Activated CD8-positive, alpha-beta T cell treated with anti-CD3 and anti-CD28 coated beads for 36 hours (primary cell): ENCODE results near the gene AGAP2. TPM values are rescaled to one million over a fixed set of nuclear protein-coding genes. Genes with fewer than 3 reads are reported as not detected.

ENCODE experiments used
- ATAC-seq: fragments of 200-7000 bp; cut with Tn5 transposase; one replicate; pipeline ENCODE4 v1.10.0; 2021; ENCODE audit warnings: mild to moderate bottlenecking, moderate library complexity
- CTCF ChIA-PET: fragments of 350-600 bp; sonication (Branson Sonifier 250); formaldehyde crosslinking; loops from one replicate; lab custom pipeline; 2021; ENCODE audit warnings: antibody characterized with exemption; lab: Charles Lee
- POLR2A ChIA-PET: fragments of 350-600 bp; sonication (Branson Sonifier 250); formaldehyde crosslinking; loops from one replicate; lab custom pipeline; 2021; ENCODE audit warnings: antibody characterized with exemption; lab: Charles Lee
- DNase-seq: peaks from one replicate; pipeline ENCODE4 v3.0.0-alpha.2; 2020
- H3K27ac Mint-ChIP-seq: one replicate; pipeline ENCODE4 v1.8.0; 2021; ENCODE audit warnings: mild to moderate bottlenecking, mixed read lengths
- H3K27me3 Mint-ChIP-seq: one replicate; pipeline ENCODE4 v1.8.0; 2021; ENCODE audit warnings: mixed read lengths
- H3K36me3 Mint-ChIP-seq: one replicate; pipeline ENCODE4 v1.8.0; 2021; ENCODE audit warnings: low read depth, mixed read lengths
- H3K4me1 Mint-ChIP-seq: one replicate; pipeline ENCODE4 v1.8.0; 2021; ENCODE audit warnings: low read depth, mixed read lengths
- H3K4me3 Mint-ChIP-seq: one replicate; pipeline ENCODE4 v1.8.0; 2021; ENCODE audit warnings: mild to moderate bottlenecking, moderate library complexity, mixed read lengths
- H3K9me3 Mint-ChIP-seq: one replicate; pipeline ENCODE4 v1.8.0; 2021; ENCODE audit warnings: mixed read lengths
- CTCF ChIP-seq: fragments of 200-600 bp; IDR thresholded peaks from one replicate; pipeline ENCODE4 v1.8.0; 2022; ENCODE audit warnings: antibody characterized with exemption, mild to moderate bottlenecking
- intact Hi-C: fragments of 100-400 bp; cut with micrococcal nuclease; formaldehyde crosslinking; loops from one replicate; pipeline ENCODE4 v1.10.0; 2022
- total RNA-seq, 2 experiments: library from RNA; stranded (reverse); gene quantifications; one replicate each; pipeline ENCODE4 v1.2.3, GENCODE V29; 2021

AGAP2 gene
- total RNA-seq, 2 experiments from 2014 or later, result 22.4 TPM

GRCh38 chr12:57739387-57739786 lies 845 bp upstream of the AGAP2 start:
- ChIA-PET CTCF (interaction anchor here (1.0 to 1.3 kb wide), 2 partner anchors 17 to 156 kb away, joined by 3 read pairs; no protein-coding TSS in a partner anchor), POLR2A (interaction anchor here (2.5 kb wide), 1 partner anchor 17 kb away, joined by 9 read pairs; no protein-coding TSS in a partner anchor)
- TF ChIP-seq CTCF, result no peak
- Mint-ChIP-seq H3K36me3 (peaks cover 14% of the 10 kb centered on the region), H3K9me3 (no peaks in the 10 kb centered on the region), H3K4me3 (peak overlapping the region; percentile 98), H3K4me1 (peaks cover 42% of the 10 kb centered on the region), H3K27me3 (no peaks in the 10 kb centered on the region), H3K27ac (peak overlapping the region; percentile 69)
- DNase-seq (no peak), ATAC-seq (no peak)
- intact Hi-C loops, result no loop called here

GRCh38 chr12:57737467-57738460 lies 778 bp downstream of the AGAP2 start:
- ATAC-seq, result no peak
- H3K4me1 Mint-ChIP-seq, result peaks cover 34% of the 10 kb centered on the region

GRCh38 chr12:57736741-57737466 lies 1.6 kb downstream of the AGAP2 start:
- Mint-ChIP-seq H3K9me3 (no peaks in the 10 kb centered on the region), H3K36me3 (peaks cover 22% of the 10 kb centered on the region), H3K27me3 (no peaks in the 10 kb centered on the region), H3K4me3 (no peak overlapping the region), H3K27ac (peak overlapping the region; percentile 46), H3K4me1 (peaks cover 30% of the 10 kb centered on the region)
- ChIA-PET CTCF (interaction anchor here (1.2 to 1.4 kb wide), 2 partner anchors 13 to 20 kb away, joined by 3 to 4 read pairs; no protein-coding TSS in a partner anchor), POLR2A (interaction anchor here (0.6 to 0.8 kb wide), 3 partner anchors 12 to 330 kb away, joined by 3 read pairs; no protein-coding TSS in a partner anchor)
- no peak for TF ChIP-seq CTCF
- no peak for DNase-seq
- intact Hi-C loops, result no loop called here
- ATAC-seq, result no peak

More at GRCh38 chr12:57737467-57738460, 778 bp downstream of the AGAP2 start:
- Mint-ChIP-seq H3K9me3 (no peaks in the 10 kb centered on the region), H3K27ac (no peak overlapping the region), H3K27me3 (no peaks in the 10 kb centered on the region), H3K4me3 (no peak overlapping the region), H3K36me3 (peaks cover 17% of the 10 kb centered on the region)
- no peak for DNase-seq
- ChIA-PET CTCF (no interaction called here), POLR2A (interaction anchor here (0.6 kb wide), 1 partner anchor 18 kb away, joined by 3 read pairs; no protein-coding TSS in a partner anchor)
- TF ChIP-seq CTCF, result no peak
- intact Hi-C loops, result no loop called here

GRCh38 chr12:57735952-57736740 lies 2.4 kb downstream of the AGAP2 start:
- intact Hi-C loops, result no loop called here
- Mint-ChIP-seq H3K36me3 (peaks cover 20% of the 10 kb centered on the region), H3K4me1 (peaks cover 27% of the 10 kb centered on the region), H3K27me3 (no peaks in the 10 kb centered on the region), H3K9me3 (no peaks in the 10 kb centered on the region), H3K27ac (peak overlapping the region; percentile 46), H3K4me3 (no peak overlapping the region)
- TF ChIP-seq CTCF, result no peak
- ChIA-PET CTCF (interaction anchor here (1.2 to 1.5 kb wide), 3 partner anchors 13 to 24 kb away, joined by 3 to 4 read pairs (median 4); no protein-coding TSS in a partner anchor), POLR2A (interaction anchor here (0.6 to 1.2 kb wide), 3 partner anchors 12 to 329 kb away, joined by 3 to 4 read pairs (median 3); no protein-coding TSS in a partner anchor)
- ATAC-seq, result no peak
- DNase-seq, result no peak
